ENCODE measurements around the gene LNPK. TPM values are rescaled to one million over a fixed set of nuclear protein-coding genes. Genes with fewer than 3 reads are reported as not detected.

The LNPK gene
- total and polyA plus RNA-seq, 3 donors from 2014 or later: 19.5 to 45.2 (median 23.8) TPM

- intact Hi-C loops (cut with DNase I; ENCODE audit: low total_unique reads): no loop called here
- no peak for TF ChIP-seq POLR2A (IDR thresholded peaks at IDR 0.05)
- TF ChIP-seq CTCF (IDR thresholded peaks at IDR 0.05): no peak
- 50 to 67% methylated on average over 2 of the region's 2 CpGs for WGBS, 2 donors
- Histone ChIP-seq H3K27ac (no peak overlapping the region), H3K36me3 (ENCODE audit: low read depth, missing control alignments) (no peaks in the 10 kb centered on the region), H3K9me3 (no peaks in the 10 kb centered on the region), H3K27me3 (no peaks in the 10 kb centered on the region), H3K4me1 (no peaks in the 10 kb centered on the region), H3K4me3 (no peak overlapping the region)
- DNase-seq: no peak
Measured at GRCh38 chr2:175931805-175932204, 70.3 kb downstream of the LNPK start.

- no peak overlapping the region for H3K4me3 ChIP-seq
- no peaks in the 10 kb centered on the region for H3K36me3 ChIP-seq (ENCODE audit: low read depth, missing control alignments)
- H3K9me3 ChIP-seq: no peaks in the 10 kb centered on the region
- no peaks in the 10 kb centered on the region for H3K4me1 ChIP-seq
- no peaks in the 10 kb centered on the region for H3K27me3 ChIP-seq
- no peak for DNase-seq
- intact Hi-C loops (cut with DNase I; ENCODE audit: low total_unique reads): no loop called here
- 70 to 77% methylated on average over 1 of the region's 1 CpG for WGBS, 2 donors
- TF ChIP-seq POLR2A (IDR thresholded peaks at IDR 0.05) (no peak), CTCF (IDR thresholded peaks at IDR 0.05) (no peak)
- H3K27ac ChIP-seq: no peak overlapping the region
Measured at GRCh38 chr2:175930504-175930903, 71.6 kb downstream of the LNPK start.

GRCh38 chr2:175929850-175930249, 72.2 kb downstream of the LNPK start:
- Histone ChIP-seq H3K9me3 (no peaks in the 10 kb centered on the region), H3K4me3 (no peak overlapping the region), H3K27me3 (no peaks in the 10 kb centered on the region), H3K36me3 (ENCODE audit: low read depth, missing control alignments) (no peaks in the 10 kb centered on the region), H3K27ac (no peak overlapping the region), H3K4me1 (no peaks in the 10 kb centered on the region)
- no peak for DNase-seq
- TF ChIP-seq POLR2A (IDR thresholded peaks at IDR 0.05) (no peak), CTCF (IDR thresholded peaks at IDR 0.05) (no peak)
- intact Hi-C loops (cut with DNase I; ENCODE audit: low total_unique reads): no loop called here
- WGBS, 2 donors: 74 to 76% methylated on average over 5 of the region's 5 CpGs

GRCh38 chr2:175926272-175926671, 75.8 kb downstream of the LNPK start:
- Histone ChIP-seq H3K9me3 (no peaks in the 10 kb centered on the region), H3K36me3 (ENCODE audit: low read depth, missing control alignments) (no peaks in the 10 kb centered on the region), H3K27me3 (no peaks in the 10 kb centered on the region), H3K4me1 (no peaks in the 10 kb centered on the region), H3K4me3 (no peak overlapping the region), H3K27ac (no peak overlapping the region)
- TF ChIP-seq POLR2A (IDR thresholded peaks at IDR 0.05): no peak
- TF ChIP-seq CTCF (IDR thresholded peaks at IDR 0.05): no peak
- intact Hi-C loops (cut with DNase I; ENCODE audit: low total_unique reads): no loop called here
- no peak for DNase-seq
- 86 to 90% methylated on average over 2 of the region's 2 CpGs for WGBS, 2 donors

GRCh38 chr2:175922160-175922559, 79.9 kb downstream of the LNPK start:
- Histone ChIP-seq H3K4me3 (no peak overlapping the region), H3K27ac (no peak overlapping the region), H3K27me3 (no peaks in the 10 kb centered on the region), H3K4me1 (no peaks in the 10 kb centered on the region), H3K9me3 (no peaks in the 10 kb centered on the region), H3K36me3 (ENCODE audit: low read depth, missing control alignments) (no peaks in the 10 kb centered on the region)
- TF ChIP-seq CTCF (IDR thresholded peaks at IDR 0.05) (no peak), POLR2A (IDR thresholded peaks at IDR 0.05) (no peak)
- DNase-seq: no peak
- WGBS, 2 donors: 93 to 94% methylated on average over 2 of the region's 2 CpGs
- intact Hi-C loops (cut with DNase I; ENCODE audit: low total_unique reads): no loop called here

All from testis (tissue), 3 donors.